ENCODE results near the gene ADD1. TPM values are rescaled to one million over a fixed set of nuclear protein-coding genes. Genes with fewer than 3 reads are reported as not detected.

The ADD1 gene
- total and polyA plus RNA-seq, 7 donors, result 124 to 224 (median 176) TPM

DNA sequence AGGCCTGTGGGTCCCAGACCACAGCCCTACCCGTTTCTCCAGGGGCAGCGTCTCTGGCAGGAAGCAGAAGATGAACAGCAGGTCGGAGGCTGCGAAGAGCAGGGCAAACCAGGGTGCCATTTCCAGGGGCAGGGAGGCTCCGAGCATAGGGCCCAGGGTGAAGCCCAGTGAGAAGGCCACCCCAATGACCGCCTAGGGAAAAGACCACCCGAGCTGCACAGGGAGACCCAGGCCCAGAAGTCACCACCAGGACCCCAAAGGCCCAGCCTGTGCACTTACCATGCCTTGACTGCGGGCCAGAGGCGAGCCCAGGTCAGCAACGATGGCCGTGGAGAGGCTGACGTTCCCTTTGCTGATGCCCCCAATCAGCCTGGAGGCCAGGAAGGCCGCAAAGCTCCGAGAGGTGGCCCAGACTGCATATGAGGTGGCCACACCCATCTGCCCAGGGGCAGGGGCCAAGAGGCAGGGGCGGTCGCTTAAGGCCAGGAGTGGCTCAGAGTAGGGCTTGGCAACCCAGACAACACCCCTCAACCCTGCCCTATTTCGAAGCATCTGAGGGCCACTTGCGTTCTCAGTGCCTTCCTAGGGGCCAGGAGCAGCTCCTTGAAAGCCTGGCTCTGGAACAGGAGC is 88.8 kb downstream of the ADD1 start:
- H3K27me3 ChIP-seq (ENCODE audit: insufficient read depth in 3 of 3, low read length in 2 of 3), result no peaks in the 10 kb centered on the region
- DNase-seq (peak in 1 of 2 donors; percentile 61), ATAC-seq (no peak)
- TF ChIP-seq, protein P1, sequence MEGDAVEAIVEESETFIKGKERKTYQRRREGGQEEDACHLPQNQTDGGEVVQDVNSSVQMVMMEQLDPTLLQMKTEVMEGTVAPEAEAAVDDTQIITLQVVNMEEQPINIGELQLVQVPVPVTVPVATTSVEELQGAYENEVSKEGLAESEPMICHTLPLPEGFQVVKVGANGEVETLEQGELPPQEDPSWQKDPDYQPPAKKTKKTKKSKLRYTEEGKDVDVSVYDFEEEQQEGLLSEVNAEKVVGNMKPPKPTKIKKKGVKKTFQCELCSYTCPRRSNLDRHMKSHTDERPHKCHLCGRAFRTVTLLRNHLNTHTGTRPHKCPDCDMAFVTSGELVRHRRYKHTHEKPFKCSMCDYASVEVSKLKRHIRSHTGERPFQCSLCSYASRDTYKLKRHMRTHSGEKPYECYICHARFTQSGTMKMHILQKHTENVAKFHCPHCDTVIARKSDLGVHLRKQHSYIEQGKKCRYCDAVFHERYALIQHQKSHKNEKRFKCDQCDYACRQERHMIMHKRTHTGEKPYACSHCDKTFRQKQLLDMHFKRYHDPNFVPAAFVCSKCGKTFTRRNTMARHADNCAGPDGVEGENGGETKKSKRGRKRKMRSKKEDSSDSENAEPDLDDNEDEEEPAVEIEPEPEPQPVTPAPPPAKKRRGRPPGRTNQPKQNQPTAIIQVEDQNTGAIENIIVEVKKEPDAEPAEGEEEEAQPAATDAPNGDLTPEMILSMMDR (IDR thresholded peaks at IDR 0.05), result no peak
- H3K36me3 ChIP-seq (ENCODE audit: insufficient read depth in 1 of 2, low read depth in 1 of 2), result peaks cover 0 to 38% of the 10 kb centered on the region in 2 donors
- H3K27ac ChIP-seq, result peak overlapping the region; percentile 97
- WGBS, 3 donors, result 73 to 83% (median 79%) methylated on average over 16 to 18 of the region's 18 CpGs
- peaks cover 52% of the 10 kb centered on the region for H3K4me1 ChIP-seq
- intact Hi-C loops (cut with DNase I), result loop anchor here (5.0 to 10.0 kb wide), 2 partner anchors 90 to 168 kb away; partner anchors contain the start of gene ADD1 (in 1 of the 2)
- no peaks in the 10 kb centered on the region for H3K9me3 ChIP-seq
- no peak overlapping the region for H3K4me3 ChIP-seq

DNA sequence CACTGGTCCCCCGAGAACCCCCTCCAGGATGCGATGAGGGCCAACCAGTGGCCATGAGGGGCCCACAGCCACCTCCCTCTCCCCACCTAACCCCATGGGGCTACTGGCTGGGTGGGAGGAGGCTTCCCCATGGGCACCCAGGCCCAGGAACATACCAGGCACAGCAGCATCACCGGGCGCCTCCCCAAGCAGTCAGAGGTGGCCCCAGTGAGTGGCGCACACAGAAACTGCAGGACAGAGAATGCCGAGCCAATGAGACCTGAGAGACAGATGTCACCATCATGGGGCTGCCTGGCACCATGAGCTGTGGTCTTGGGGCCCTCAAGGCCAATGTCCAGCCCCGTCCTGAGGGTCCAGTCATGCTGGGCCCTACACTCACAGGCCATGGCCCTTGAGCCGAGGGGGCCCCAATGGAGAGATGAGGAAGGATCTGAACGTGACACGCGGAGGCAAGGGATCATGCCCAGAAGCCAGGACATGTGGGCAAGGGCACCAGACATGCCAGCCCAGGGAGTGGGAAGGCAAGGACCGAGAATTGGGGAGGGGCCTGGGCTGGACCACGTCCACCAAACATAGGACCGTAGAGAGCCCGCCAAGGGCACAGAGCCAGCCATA is 89.4 kb downstream of the ADD1 start:
- peak overlapping the region; percentile 100 for H3K4me3 ChIP-seq
- H3K36me3 ChIP-seq (ENCODE audit: insufficient read depth in 1 of 2, low read depth in 1 of 2), result peaks cover 0 to 38% of the 10 kb centered on the region in 2 donors
- WGBS, 3 donors, result 52 to 66% (median 56%) methylated on average over 15 of the region's 15 CpGs

DNA sequence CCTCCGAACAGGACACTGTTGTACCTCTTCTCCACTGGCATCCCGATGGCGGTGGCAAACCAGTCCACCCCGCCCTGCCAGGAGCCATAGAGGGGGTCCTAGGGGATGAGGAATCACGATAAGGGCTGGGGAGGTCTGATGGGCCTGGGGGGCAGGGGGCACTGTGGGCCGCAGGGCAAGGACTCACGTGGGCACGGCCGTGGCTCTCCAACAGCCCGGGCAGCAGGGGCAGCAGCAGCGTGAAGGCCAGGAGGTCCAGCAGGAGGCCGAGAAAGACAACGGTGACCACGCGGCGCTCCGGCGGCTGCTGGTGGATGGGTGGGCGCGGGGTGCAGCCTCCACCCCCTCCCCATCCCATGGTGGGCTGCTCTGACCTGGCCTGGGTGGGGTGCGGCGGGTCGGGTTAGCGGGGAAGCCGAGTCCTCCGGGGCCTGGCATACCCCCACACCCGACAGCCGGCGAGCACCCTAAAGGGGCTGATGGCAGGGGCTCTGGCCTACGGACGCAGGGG is 90.0 kb downstream of the ADD1 start:
- H3K4me1 ChIP-seq, result peaks cover 58% of the 10 kb centered on the region

More for the DNA sequence above, 89.4 kb downstream of the ADD1 start:
- TF ChIP-seq, protein P1 (IDR thresholded peaks at IDR 0.05), result no peak
- H3K9me3 ChIP-seq, result no peaks in the 10 kb centered on the region
- DNase-seq, result peak in 1 of 2 donors; percentile 70
- peaks cover 58% of the 10 kb centered on the region for H3K4me1 ChIP-seq
- H3K27ac ChIP-seq, result peak overlapping the region; percentile 97
- no peak for ATAC-seq
- intact Hi-C loops (cut with DNase I), result loop anchor here (5.0 to 10.0 kb wide), 2 partner anchors 91 to 168 kb away; partner anchors contain the start of gene ADD1 (in 1 of the 2)
- no peaks in the 10 kb centered on the region for H3K27me3 ChIP-seq (ENCODE audit: insufficient read depth in 3 of 3, low read length in 2 of 3)

DNA sequence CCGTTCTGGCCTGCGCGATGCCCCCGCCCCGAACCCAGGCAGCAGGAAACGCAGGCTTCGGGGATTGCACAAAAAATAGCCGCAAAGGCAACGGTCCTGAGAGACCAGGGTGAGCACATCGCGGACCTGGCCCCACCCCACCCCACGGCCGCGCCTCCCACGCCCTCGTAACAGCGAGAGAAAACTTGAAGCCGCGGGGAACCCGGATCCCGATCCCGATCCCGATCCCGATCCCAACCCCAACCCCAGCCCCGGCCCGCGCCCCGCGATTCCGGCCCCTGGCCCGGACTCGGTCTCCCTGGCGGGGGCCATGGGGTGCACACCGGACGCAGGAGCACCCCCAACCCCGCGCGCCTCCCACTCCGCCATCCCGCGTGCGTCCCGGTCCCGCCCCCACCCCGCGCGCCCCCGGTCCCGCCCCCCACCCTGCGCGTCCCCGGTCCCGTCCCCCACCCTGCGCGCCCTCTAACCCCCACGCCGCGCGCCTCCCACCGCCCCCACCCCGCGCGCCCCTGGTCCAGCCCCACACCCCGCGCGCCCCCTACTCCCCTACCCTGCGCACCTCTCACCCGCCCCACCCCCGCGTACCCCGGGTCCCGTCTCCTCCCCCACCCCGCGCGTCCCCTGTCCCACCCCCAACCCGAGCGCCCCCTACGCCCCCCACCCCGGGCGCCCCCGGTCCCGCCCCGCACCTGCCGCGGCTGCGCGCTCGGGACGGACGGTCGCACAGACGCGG is 90.6 kb downstream of the ADD1 start:
- Histone ChIP-seq H3K27me3 (ENCODE audit: insufficient read depth in 3 of 3, low read length in 2 of 3) (no peaks in the 10 kb centered on the region), H3K9me3 (no peaks in the 10 kb centered on the region), H3K4me3 (peak overlapping the region; percentile 100), H3K27ac (peak overlapping the region; percentile 97), H3K36me3 (ENCODE audit: insufficient read depth in 1 of 2, low read depth in 1 of 2) (peaks cover 0 to 38% of the 10 kb centered on the region in 2 donors), H3K4me1 (peaks cover 58% of the 10 kb centered on the region)
- TF ChIP-seq, protein P1 (IDR thresholded peaks at IDR 0.05), result no peak
- 1 to 2% (median 1%) methylated on average over 35 to 86 of the region's 93 CpGs for WGBS, 3 donors
- DNase-seq (peak; percentile 79 to 87), ATAC-seq (peak; percentile 1 to 6 (median 4))
- intact Hi-C loops (cut with DNase I), result loop anchor here (2.0 to 10.0 kb wide), 3 partner anchors 29 to 169 kb away; partner anchors contain the start of genes ADD1 (in 1 of the 2), GRK4 (in 1 of the 2) and NOP14 (in 1 of the 2)

More for the DNA sequence above, 90.0 kb downstream of the ADD1 start:
- Histone ChIP-seq H3K4me3 (peak overlapping the region; percentile 100), H3K27me3 (ENCODE audit: insufficient read depth in 3 of 3, low read length in 2 of 3) (no peaks in the 10 kb centered on the region), H3K36me3 (ENCODE audit: insufficient read depth in 1 of 2, low read depth in 1 of 2) (peaks cover 0 to 38% of the 10 kb centered on the region in 2 donors), H3K9me3 (no peaks in the 10 kb centered on the region), H3K27ac (peak overlapping the region; percentile 97)
- WGBS, 3 donors, result 16 to 34% (median 24%) methylated on average over 13 to 31 of the region's 31 CpGs
- TF ChIP-seq, protein P1 (IDR thresholded peaks at IDR 0.05), result no peak
- intact Hi-C loops (cut with DNase I), result loop anchor here (2.0 to 10.0 kb wide), 3 partner anchors 29 to 169 kb away; partner anchors contain the start of genes ADD1 (in 1 of the 2), GRK4 (in 1 of the 2) and NOP14 (in 1 of the 2)
- ATAC-seq, result peak in 1 of 4 donors; percentile 6
- no peak for DNase-seq
